HG03108 (cell line): ENCODE measurements around the gene GRID2IP.
"Not testable (repeated sequence)": the region's sequence is repeated elsewhere in the genome, so short reads cannot be mapped to it uniquely, and the experiment has no call there.

Experiments
- ATAC-seq: cut with Tn5 transposase; IDR thresholded peaks from one replicate; pipeline ENCODE4 v1.9.1; 2021; ENCODE audit warnings: moderate library complexity; ENCODE audit not compliant: unreplicated experiment

The GRID2IP gene

DNA sequence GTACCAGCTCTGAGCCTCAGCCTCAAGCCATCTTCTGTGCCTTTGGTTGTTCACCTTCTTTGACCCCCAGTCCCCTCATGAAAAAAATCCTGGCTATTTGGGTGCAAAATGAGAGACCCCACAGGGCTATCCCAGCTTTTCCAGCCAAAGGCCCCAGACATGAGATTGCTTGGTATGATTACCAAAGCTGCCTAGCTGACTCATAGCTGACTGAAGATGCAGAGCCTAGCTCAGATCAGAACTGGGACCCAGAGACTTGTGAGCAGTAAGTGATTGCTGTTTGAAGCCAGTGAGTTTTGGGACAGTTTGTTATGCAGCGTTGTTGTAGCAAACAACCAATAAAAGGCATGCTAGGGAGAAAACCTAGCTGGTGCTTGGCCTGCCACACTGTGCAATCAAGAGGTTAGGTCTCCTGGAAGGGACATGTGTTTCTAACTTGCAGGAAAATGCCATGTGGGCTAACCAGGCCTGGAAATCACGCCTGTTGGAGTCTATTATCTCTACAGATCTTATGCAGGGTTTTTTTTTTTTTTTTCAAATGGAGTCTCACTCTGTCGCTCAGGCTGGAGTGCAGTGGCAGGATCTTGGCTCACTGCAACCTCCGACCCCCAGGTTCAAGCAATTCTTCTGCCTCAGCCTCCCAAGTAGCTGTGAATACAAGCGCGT lies 55.5 kb downstream of the GRID2IP start:
- ATAC-seq = no peak

GRCh38 chr7:6494365-6494764 lies 56.9 kb downstream of the GRID2IP start:
- no peak for ATAC-seq

GRCh38 chr7:6491194-6491593 lies 60.1 kb downstream of the GRID2IP start:
- ATAC-seq = no peak

GRCh38 chr7:6489612-6490011 lies 61.6 kb downstream of the GRID2IP start:
- no peak for ATAC-seq

DNA sequence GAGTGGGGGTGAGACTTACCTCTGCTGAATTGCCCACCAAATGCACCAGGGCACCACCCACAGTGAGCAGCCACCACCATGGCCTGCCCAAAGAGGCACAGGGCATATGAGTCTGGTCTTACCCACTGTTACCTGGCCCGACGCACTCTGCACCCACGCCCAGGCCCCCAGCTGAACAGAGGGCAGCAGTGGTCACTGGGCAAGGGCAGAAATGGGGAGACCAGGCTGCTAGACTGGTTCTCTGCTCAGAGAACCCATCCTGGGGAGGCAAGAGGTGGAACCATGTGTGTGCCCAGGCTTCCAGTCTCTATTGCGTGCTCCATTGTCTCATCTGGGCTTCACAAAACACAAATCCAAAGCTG lies 64.1 kb downstream of the GRID2IP start:
- no peak for ATAC-seq

DNA sequence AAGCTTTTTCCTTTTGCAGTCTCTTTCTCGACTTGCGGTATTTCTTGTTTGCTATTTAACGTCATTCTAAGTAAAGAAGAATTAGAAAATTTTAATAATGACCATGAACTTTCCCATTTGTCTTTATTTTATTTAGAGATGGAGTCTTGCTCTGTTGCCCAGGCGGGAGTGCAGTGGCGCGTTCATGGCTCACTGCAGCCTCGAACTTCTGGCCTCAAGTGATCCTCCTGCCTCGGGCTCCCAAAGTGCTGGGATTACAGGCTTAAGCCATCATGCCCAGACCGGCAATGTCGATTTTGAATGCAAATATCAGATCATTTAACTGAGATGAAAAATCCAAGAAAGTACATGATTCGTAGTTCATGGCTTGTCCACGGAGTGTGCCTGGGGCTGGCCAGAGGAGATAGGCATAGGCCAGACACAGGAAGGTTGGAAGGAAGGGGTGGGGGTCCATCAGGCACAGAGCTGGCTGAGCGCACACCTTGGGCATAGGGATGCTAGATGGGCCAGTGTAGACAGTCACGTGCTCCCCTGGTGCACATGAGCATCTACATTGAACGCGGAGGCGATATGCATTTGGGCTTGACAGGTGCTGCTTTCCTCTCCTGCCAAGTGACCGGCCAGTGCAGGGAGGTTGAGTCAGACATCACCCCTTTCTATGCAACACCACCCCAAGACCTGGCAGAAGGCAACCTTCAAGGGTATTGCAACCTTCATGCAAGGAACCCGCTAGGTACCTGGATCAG lies 64.7 kb downstream of the GRID2IP start:
- ATAC-seq = no peak

DNA sequence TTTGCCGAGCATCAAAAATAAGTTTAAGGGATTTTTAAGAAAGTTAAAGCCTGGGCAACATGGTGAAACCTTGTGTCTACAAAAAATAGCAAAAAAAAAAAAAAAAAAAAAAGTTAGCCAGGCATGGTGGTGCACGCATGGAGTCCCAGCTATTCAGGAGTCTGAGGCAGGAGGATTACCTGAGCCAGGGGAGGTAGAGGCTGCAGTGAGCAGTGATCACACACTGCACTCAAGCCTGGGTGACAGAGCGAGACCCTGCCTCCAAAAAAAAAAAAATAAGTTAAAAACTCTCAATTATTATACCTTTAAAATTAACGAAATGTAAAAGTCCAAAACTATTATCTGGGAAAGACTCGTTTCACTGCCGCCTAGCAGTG lies 68.5 kb downstream of the GRID2IP start:
- ATAC-seq = no peak

DNA sequence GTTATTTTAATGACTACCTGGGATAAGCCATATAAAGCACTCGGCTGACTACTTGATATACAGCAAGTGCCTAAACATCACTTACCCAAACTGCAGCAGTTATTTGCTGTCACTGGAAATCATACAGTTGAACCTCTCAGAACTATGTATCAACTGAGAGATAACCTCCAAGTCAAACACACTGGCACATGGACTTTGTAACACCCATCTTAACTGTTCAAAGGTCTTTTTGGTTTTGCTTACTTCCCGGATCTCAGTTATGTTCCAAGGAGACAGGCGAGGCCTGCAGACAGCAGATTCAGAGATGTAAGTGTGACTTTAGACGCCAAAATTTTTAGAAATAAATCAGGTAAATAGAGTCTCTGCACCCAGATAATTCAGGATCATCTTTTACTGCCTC lies 69.0 kb downstream of the GRID2IP start:
- no peak for ATAC-seq

DNA sequence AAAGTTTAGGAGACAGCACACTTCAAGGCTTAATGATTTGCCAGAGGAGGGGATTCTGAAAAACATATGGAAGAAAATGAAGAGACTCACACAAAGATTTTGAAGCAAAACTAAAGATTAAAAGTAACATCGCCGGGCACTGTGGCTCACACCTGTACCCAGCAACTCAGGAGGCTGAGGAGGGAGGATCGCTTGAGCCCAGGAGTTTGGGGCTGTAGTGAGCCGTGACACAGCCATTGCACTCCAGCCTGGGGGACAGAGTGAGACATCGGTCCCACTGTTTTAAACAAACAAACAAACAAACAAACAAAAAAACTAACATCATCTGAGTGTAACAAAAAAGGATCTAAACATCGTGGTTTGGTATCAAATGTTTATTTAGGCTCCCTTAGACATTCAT lies 69.8 kb downstream of the GRID2IP start:
- no peak for ATAC-seq

GRCh38 chr7:6480323-6480660 lies 71.0 kb downstream of the GRID2IP start:
- no peak for ATAC-seq

- no peak for ATAC-seq
Measured at GRCh38 chr7:6479067-6479466, 72.2 kb downstream of the GRID2IP start.

DNA sequence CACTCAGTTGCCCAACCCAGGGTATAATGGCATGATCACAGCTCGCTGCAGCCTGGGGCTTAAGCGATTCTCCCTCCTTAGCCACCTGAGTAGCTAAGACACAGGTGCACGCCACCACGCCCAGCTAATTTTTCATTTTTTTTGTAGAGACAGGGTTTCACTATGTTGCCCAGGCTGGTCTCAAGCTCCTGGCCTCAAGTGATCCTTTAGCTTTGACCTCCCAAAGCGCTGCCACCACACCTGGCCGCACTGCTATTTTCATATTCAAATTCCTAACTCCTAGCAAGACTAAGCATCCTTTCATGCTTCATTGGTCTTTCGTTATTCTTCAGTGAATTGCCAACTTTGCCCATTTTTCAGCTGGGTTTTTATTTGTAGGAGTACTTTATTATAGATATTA lies 73.1 kb downstream of the GRID2IP start:
- ATAC-seq = no peak

- no peak for ATAC-seq
Measured at GRCh38 chr7:6477318-6477660, 74.0 kb downstream of the GRID2IP start.

GRCh38 chr7:6476596-6477317 lies 74.5 kb downstream of the GRID2IP start:
- ATAC-seq = no peak

GRCh38 chr7:6475433-6476186 lies 75.7 kb downstream of the GRID2IP start:
- no peak for ATAC-seq

DNA sequence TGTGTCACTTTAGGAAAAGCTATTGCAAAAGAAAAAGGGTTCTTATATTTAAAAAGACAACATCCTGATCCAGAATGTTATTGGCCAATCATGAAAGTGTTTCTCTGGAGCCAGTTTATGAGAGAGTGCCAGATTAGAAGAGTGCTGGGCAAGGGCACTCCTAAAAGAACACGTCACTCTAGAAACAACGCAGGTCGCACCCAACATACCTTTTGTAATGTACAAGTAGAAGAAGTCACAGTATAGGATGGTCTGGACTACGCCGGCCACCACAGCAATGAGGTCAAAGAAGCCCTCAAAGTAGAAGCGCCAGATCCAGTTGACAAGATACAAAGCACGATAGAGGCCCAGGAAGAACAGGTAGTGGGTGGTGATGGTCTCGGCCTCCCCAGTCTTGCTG lies 85.4 kb downstream of the GRID2IP start:
- ATAC-seq = no peak

- not testable (repeated sequence) for ATAC-seq
Measured at GRCh38 chr7:6463609-6464008, 87.7 kb downstream of the GRID2IP start.

- ATAC-seq = no peak
Measured at GRCh38 chr7:6461946-6462550, 89.2 kb downstream of the GRID2IP start.

- no peak for ATAC-seq
Measured at GRCh38 chr7:6460990-6461584, 90.2 kb downstream of the GRID2IP start.

GRCh38 chr7:6460303-6460702 lies 91.0 kb downstream of the GRID2IP start:
- no peak for ATAC-seq

DNA sequence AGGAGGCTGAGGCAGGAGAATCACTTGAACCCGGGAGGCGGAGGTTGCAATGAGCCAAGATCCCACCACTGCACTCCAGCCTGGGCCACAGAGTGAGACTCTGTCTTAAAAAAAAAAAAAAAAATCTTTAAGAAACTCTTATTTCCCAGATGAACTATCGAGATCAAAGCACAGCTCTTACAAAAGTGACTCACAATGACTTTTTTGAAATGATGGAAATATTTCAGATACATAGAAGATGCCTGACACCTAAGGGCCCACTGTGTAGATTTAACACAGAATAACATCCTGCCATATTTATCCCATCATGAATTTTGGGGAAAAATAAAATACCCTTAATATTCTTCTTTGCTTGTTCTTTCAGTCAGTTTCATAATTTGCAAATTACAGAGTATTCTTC lies 92.6 kb downstream of the GRID2IP start:
- ATAC-seq = not testable (repeated sequence)
